Peyer's patch (tissue), 4 donors: ENCODE measurements around the gene EIF1.

ENCODE experiments used
- CTCF ChIP-seq, 6 experiments: fragments of 450-650 bp in 4 of 6; fragments of 200-600 bp in 2 of 6; sonication (generic) in 1 of 6; IDR thresholded peaks; one replicate each; pipeline ENCODE4 v1.5.1; 2017 to 2019; ENCODE audit warnings: antibody characterized with exemption in 6 of 6, mild to moderate bottlenecking in 3 of 6, moderate library complexity in 1 of 6
- POLR2A ChIP-seq, 2 donors: fragments of 450-650 bp; IDR thresholded peaks; one replicate each; pipeline ENCODE4 v1.5.1; 2017; ENCODE audit warnings: antibody characterized with exemption in 2 of 2, mild to moderate bottlenecking in 2 of 2, moderate library complexity in 2 of 2

GRCh38 chr17:41730479-41730878 is 41.8 kb downstream of the EIF1 start:
- TF ChIP-seq POLR2A (IDR thresholded peaks at IDR 0.05), result no peak
- TF ChIP-seq CTCF (IDR thresholded peaks at IDR 0.05), result no peak
